ENCODE data around the gene CFAP20. TPM values are rescaled to one million over a fixed set of nuclear protein-coding genes. Genes with fewer than 3 reads are reported as not detected.

The CFAP20 gene
- total RNA-seq, 1 donor from 2014 or later = 26.5 TPM

DNA sequence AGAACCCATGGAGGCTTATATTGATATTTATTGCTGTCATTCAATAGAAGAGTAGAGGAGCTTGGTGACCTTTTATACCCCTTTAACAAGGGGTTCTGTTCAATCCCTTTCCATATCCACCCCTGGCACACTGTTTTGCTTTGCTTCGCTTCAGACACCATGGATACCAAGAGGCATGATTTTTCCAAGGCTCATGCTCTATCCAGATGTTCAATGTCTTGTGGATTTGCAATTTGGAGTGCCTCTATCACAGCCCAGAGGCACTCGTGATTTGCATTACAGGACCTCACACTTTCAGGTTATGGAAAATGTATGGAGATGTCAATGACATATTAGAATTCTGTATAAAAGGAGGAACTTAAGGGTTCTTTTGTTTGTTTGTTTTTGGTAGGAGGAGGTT lies 21.5 kb downstream of the CFAP20 start:
- Mint-ChIP-seq H3K27ac (ENCODE audit: unreplicated experiment) (no peak overlapping the region), H3K4me1 (ENCODE audit: low read depth) (peaks cover 5% of the 10 kb centered on the region)

DNA sequence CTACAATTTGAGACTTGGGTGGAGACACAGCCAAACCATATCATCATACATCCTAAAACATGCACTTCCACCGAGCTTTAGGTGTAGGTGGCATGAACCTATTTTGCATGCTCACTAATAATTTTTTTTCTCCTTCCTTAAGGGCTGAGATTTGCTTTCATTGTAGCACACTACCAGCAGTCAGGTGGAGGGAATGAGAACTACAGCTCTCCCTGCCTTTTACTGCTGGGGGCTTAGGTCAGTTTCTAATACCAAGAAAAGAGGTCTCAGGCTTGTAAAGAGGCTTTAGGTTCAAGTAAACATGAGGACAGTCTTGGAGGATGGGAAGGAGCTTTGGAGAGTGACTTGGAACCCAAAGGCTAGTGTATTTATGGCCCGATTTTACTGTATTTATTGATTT lies 22.0 kb downstream of the CFAP20 start:
- no peak for DNase-seq (ENCODE audit: low spot score)
- Mint-ChIP-seq H3K9me3 (ENCODE audit: low read depth) (no peaks in the 10 kb centered on the region), H3K4me3 (ENCODE audit: unreplicated experiment) (no peak overlapping the region), H3K27ac (ENCODE audit: unreplicated experiment) (no peak overlapping the region), H3K27me3 (ENCODE audit: low read depth) (no peaks in the 10 kb centered on the region), H3K36me3 (ENCODE audit: low read depth) (peaks cover 1% of the 10 kb centered on the region), H3K4me1 (ENCODE audit: low read depth) (peaks cover 5% of the 10 kb centered on the region)
- TF ChIP-seq, protein P1, sequence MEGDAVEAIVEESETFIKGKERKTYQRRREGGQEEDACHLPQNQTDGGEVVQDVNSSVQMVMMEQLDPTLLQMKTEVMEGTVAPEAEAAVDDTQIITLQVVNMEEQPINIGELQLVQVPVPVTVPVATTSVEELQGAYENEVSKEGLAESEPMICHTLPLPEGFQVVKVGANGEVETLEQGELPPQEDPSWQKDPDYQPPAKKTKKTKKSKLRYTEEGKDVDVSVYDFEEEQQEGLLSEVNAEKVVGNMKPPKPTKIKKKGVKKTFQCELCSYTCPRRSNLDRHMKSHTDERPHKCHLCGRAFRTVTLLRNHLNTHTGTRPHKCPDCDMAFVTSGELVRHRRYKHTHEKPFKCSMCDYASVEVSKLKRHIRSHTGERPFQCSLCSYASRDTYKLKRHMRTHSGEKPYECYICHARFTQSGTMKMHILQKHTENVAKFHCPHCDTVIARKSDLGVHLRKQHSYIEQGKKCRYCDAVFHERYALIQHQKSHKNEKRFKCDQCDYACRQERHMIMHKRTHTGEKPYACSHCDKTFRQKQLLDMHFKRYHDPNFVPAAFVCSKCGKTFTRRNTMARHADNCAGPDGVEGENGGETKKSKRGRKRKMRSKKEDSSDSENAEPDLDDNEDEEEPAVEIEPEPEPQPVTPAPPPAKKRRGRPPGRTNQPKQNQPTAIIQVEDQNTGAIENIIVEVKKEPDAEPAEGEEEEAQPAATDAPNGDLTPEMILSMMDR (IDR thresholded peaks at IDR 0.05) = peak; percentile 16

More for the DNA sequence above, 21.5 kb downstream of the CFAP20 start:
- Mint-ChIP-seq H3K9me3 (ENCODE audit: low read depth) (no peaks in the 10 kb centered on the region), H3K36me3 (ENCODE audit: low read depth) (peaks cover 2% of the 10 kb centered on the region), H3K27me3 (ENCODE audit: low read depth) (no peaks in the 10 kb centered on the region), H3K4me3 (ENCODE audit: unreplicated experiment) (no peak overlapping the region)
- TF ChIP-seq, protein P1 (IDR thresholded peaks at IDR 0.05) = no peak
- DNase-seq (ENCODE audit: low spot score) = no peak

DNA sequence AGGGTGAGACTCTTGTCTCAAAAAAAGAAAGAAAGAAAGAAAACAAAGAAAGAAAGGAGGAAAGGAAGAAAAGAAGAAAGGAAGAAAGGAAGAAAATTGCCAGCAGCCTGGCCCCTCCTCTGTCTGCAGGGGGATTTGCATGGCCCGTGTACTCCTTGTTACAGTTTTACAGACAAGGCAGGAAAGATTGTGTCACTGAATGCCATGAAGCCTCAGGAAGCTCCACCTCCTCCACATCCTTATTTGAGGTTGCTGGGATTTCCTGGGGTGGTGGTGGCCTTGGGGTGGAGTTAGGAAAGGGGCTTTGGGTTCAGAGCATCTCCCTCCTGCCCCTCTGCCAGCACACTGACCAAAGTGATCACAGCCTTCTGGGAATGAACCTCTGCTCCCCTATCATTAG lies 23.6 kb downstream of the CFAP20 start:
- DNase-seq (ENCODE audit: low spot score) = no peak
- H3K4me3 Mint-ChIP-seq (ENCODE audit: unreplicated experiment) = no peak overlapping the region
- H3K27ac Mint-ChIP-seq (ENCODE audit: unreplicated experiment) = no peak overlapping the region
- H3K36me3 Mint-ChIP-seq (ENCODE audit: low read depth) = no peaks in the 10 kb centered on the region
- H3K27me3 Mint-ChIP-seq (ENCODE audit: low read depth) = no peaks in the 10 kb centered on the region
- TF ChIP-seq, protein P1 (IDR thresholded peaks at IDR 0.05) = no peak
- H3K9me3 Mint-ChIP-seq (ENCODE audit: low read depth) = no peaks in the 10 kb centered on the region
- H3K4me1 Mint-ChIP-seq (ENCODE audit: low read depth) = peaks cover under 1% of the 10 kb centered on the region

DNA sequence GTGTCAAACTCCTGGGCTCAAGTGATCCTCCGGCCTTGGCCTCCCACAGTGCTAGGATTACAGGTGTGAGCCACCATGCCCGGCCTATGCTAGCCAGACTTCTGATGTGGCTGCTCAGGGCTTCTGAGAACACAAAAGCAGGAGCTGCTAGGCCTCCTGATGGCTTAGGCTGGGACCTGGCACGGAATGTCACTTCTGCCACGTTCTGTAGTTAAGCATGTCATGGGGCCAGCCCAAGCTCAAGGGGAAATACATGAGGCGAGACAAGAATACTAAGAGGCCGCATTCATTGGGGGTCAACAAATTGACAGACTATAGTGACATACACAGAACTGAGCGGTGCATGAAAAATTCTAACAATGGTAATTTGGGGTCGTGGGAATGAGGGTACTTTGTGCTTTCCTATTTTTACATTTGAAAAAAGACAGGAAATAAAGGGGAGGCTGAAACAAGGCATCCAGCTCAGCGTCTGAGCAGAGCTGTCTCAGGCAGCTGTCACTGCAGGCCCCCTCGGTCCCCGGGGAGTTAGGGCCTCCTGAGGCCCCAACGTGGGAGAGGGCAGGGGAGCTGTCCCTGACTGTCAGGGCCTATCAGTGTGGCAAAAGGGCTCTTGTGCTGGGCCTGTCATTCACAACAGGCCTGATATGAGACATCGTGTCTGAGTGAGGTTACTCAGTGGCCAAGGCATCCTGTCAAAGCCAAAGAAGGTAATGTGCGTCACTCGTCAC lies 26.4 kb downstream of the CFAP20 start:
- no peak overlapping the region for H3K4me3 Mint-ChIP-seq (ENCODE audit: unreplicated experiment)
- TF ChIP-seq, protein P1 (IDR thresholded peaks at IDR 0.05) = no peak
- peak; percentile 50 for DNase-seq (ENCODE audit: low spot score)
- no peaks in the 10 kb centered on the region for H3K36me3 Mint-ChIP-seq (ENCODE audit: low read depth)
- no peak overlapping the region for H3K27ac Mint-ChIP-seq (ENCODE audit: unreplicated experiment)
- H3K4me1 Mint-ChIP-seq (ENCODE audit: low read depth) = peaks cover 6% of the 10 kb centered on the region
- H3K9me3 Mint-ChIP-seq (ENCODE audit: low read depth) = no peaks in the 10 kb centered on the region
- no peaks in the 10 kb centered on the region for H3K27me3 Mint-ChIP-seq (ENCODE audit: low read depth)

DNA sequence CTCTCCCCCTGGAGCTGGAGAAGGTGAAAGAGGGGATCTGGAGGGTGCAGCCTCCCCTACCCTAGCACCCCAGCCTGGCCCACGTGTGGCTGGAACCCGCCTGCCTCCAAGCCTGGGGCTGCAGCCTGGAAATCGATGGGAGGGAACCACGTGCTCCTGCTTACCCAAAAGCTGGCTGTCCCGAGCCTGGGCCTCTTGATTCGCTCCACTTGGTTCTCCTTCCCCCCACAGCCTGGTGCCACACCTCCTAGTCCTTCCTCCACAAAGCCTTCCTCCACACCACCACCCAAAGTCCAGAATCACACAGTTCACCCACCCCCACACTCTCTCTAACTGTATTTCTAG lies 29.3 kb downstream of the CFAP20 start:
- peaks cover 8% of the 10 kb centered on the region for H3K4me1 Mint-ChIP-seq (ENCODE audit: low read depth)
- H3K4me3 Mint-ChIP-seq (ENCODE audit: unreplicated experiment) = no peak overlapping the region
- H3K9me3 Mint-ChIP-seq (ENCODE audit: low read depth) = no peaks in the 10 kb centered on the region
- TF ChIP-seq, protein P1 (IDR thresholded peaks at IDR 0.05) = no peak
- H3K36me3 Mint-ChIP-seq (ENCODE audit: low read depth) = no peaks in the 10 kb centered on the region
- peak; percentile 85 for DNase-seq (ENCODE audit: low spot score)
- no peaks in the 10 kb centered on the region for H3K27me3 Mint-ChIP-seq (ENCODE audit: low read depth)
- no peak overlapping the region for H3K27ac Mint-ChIP-seq (ENCODE audit: unreplicated experiment)

Data from chondrocyte (in vitro differentiated cells).